Parathyroid adenoma (tissue), 2 donors: ENCODE data around the gene PTPN3.
"Not testable (repeated sequence)": the region's sequence is repeated elsewhere in the genome, so short reads cannot be mapped to it uniquely, and the experiment has no call there.

ENCODE experiments used
- H2AFZ ChIP-seq: fragments of 300-600 bp; sonication (generic); one replicate; pipeline ENCODE4 v1.7.0; 2017; ENCODE audit warnings: antibody characterized with exemption, mild to moderate bottlenecking
- H3K27ac ChIP-seq: fragments of 300-600 bp; sonication (generic); one replicate; pipeline ENCODE4 v1.7.0; 2017
- H3K27me3 ChIP-seq: fragments of 300-600 bp; sonication (generic); one replicate; pipeline ENCODE4 v1.7.0; 2017; ENCODE audit warnings: low read length; ENCODE audit not compliant: control insufficient read depth, insufficient read depth
- H3K36me3 ChIP-seq: fragments of 300-600 bp; sonication (generic); one replicate; pipeline ENCODE4 v1.7.0; 2017; ENCODE audit warnings: low read length; ENCODE audit not compliant: control insufficient read depth, insufficient read depth
- H3K4me1 ChIP-seq: fragments of 300-600 bp; sonication (generic); one replicate; pipeline ENCODE4 v1.7.0; 2017; ENCODE audit warnings: control low read depth
- H3K4me2 ChIP-seq: fragments of 300-600 bp; sonication (generic); one replicate; pipeline ENCODE4 v1.7.0; 2017; ENCODE audit warnings: low read length
- H3K4me3 ChIP-seq: fragments of 300-600 bp; sonication (generic); one replicate; pipeline ENCODE4 v1.7.0; 2017; ENCODE audit warnings: low read depth, low read length
- H3K79me2 ChIP-seq: fragments of 300-600 bp; sonication (generic); one replicate; pipeline ENCODE4 v1.7.0; 2017; ENCODE audit warnings: control low read depth
- H3K9ac ChIP-seq: fragments of 300-600 bp; sonication (generic); one replicate; pipeline ENCODE4 v1.7.0; 2017; ENCODE audit warnings: mild to moderate bottlenecking
- H3K9me3 ChIP-seq: fragments of 300-600 bp; sonication (generic); one replicate; pipeline ENCODE4 v1.7.0; 2017; ENCODE audit warnings: low read length; ENCODE audit not compliant: control insufficient read depth
- CTCF ChIP-seq: fragments of 300-600 bp; sonication (generic); IDR thresholded peaks from one replicate; pipeline ENCODE4 v1.7.0; 2017; ENCODE audit warnings: antibody characterized with exemption, mild to moderate bottlenecking
- donor health status: primary hyperparathyroidism.

Gene PTPN3

GRCh38 chr9:109344866-109345265, 153.2 kb downstream of the PTPN3 start:
- Histone ChIP-seq H3K27ac (peak overlapping the region; percentile 83), H3K4me3 (no peak overlapping the region), H3K27me3 (no peaks in the 10 kb centered on the region), H3K9ac (no peak overlapping the region), H3K36me3 (no peaks in the 10 kb centered on the region), H3K4me1 (peaks cover 10% of the 10 kb centered on the region), H3K79me2 (no peaks in the 10 kb centered on the region), H3K9me3 (no peaks in the 10 kb centered on the region), H2AFZ (peak overlapping the region; percentile 86), H3K4me2 (peak overlapping the region; percentile 69)
- no peak for TF ChIP-seq CTCF

DNA sequence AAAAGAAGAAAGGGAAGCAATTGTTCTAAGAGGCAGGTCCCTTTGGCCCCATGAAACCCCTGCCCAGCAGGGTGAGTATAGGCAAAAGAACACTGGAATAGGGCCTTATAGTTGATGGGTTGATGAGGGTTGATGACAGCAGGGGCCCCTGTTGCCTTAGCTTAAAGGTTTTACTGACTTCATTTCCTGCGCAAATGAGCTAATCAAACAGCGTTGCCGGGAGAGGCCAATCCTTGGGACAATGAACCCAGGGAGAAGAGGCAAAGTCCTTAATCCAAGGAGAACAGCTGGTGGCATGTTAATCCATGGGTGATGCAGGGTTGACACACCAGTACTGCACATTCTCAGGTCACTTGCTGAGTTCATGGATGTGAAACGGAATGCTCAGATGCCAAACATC, 155.2 kb downstream of the PTPN3 start:
- Histone ChIP-seq H3K9me3 (no peaks in the 10 kb centered on the region), H3K4me3 (no peak overlapping the region), H3K4me1 (peaks cover 10% of the 10 kb centered on the region), H3K27me3 (no peaks in the 10 kb centered on the region), H3K36me3 (no peaks in the 10 kb centered on the region), H3K4me2 (no peak overlapping the region), H2AFZ (no peak overlapping the region), H3K9ac (no peak overlapping the region), H3K79me2 (no peaks in the 10 kb centered on the region), H3K27ac (no peak overlapping the region)
- TF ChIP-seq CTCF = no peak

DNA sequence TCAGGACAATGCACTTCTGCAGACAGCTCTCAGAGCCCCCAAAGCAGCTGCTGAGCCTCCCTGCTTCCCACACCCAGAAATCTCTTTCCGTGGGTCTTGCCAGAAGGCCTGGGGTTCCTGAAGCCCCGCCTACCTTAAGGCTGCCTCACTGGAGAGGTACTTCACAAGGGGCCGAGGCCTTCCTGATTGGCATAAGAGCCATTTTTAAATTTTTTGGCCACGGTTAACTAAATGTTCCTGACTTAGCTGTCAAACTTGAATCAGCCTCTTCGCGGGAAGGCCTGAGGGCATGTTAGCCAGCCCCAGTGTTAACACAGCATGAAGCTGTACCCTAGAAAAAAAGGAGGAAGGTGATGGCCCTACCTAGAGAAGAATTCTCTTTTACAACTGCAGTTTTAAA, 156.5 kb downstream of the PTPN3 start:
- Histone ChIP-seq H3K4me1 (peaks cover 14% of the 10 kb centered on the region), H2AFZ (no peak overlapping the region), H3K27me3 (no peaks in the 10 kb centered on the region), H3K79me2 (no peaks in the 10 kb centered on the region), H3K9me3 (no peaks in the 10 kb centered on the region), H3K4me3 (no peak overlapping the region), H3K27ac (no peak overlapping the region), H3K4me2 (no peak overlapping the region), H3K36me3 (no peaks in the 10 kb centered on the region), H3K9ac (no peak overlapping the region)
- no peak for TF ChIP-seq CTCF

DNA sequence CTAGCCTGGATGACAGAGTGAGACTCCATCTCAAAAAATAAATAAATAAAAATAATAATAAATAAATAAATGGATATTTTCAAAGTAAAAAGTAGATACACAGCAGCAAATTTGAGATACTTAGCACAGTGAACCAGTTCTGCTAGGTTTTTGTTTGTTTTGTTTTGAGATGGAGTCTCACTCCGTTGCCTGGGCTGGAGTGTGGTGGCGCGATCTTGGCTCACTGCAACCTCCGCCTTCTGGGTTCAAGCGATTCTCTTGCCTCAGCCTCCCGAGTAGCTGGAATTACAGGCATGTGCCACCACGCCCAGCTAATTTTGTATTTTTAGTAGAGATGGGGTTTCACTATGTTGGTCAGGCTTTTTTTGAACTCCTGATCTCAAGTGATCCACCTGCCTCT, 157.1 kb downstream of the PTPN3 start:
- not testable (repeated sequence) for H3K79me2 ChIP-seq, H2AFZ ChIP-seq, H3K36me3 ChIP-seq, H3K9ac ChIP-seq, H3K4me2 ChIP-seq, H3K9me3 ChIP-seq, H3K4me3 ChIP-seq, H3K27me3 ChIP-seq, H3K27ac ChIP-seq
- peaks cover 15% of the 10 kb centered on the region for H3K4me1 ChIP-seq

DNA sequence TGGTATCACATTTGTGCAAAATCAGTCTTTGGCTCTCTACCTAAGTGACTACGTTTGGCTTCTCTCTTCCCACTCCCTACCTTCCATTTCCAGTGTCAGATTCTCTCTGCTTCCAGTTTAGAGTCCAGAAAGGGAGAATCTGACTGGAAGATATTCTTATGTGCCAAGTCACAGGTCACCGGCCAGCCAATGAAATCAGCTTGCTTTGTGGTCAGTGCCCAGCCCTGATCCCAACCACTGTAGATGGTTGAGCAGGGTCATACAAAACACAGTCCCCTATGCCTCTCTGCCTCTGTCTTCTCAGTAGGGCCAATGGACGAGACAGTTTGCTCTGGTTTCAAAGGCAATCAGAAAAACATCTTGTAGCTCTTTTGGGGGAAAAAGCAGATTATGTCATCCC, 161.7 kb downstream of the PTPN3 start:
- H3K9me3 ChIP-seq = no peaks in the 10 kb centered on the region
- no peak overlapping the region for H3K4me2 ChIP-seq
- no peaks in the 10 kb centered on the region for H3K36me3 ChIP-seq
- peak overlapping the region; percentile 29 for H2AFZ ChIP-seq
- no peak overlapping the region for H3K4me3 ChIP-seq
- no peak overlapping the region for H3K9ac ChIP-seq
- peaks cover 8% of the 10 kb centered on the region for H3K4me1 ChIP-seq
- H3K27ac ChIP-seq = peak overlapping the region; percentile 12
- H3K79me2 ChIP-seq = no peaks in the 10 kb centered on the region
- no peak for TF ChIP-seq CTCF
- H3K27me3 ChIP-seq = no peaks in the 10 kb centered on the region
